ENCODE results near the gene ARHGAP20. TPM values are rescaled to one million over a fixed set of nuclear protein-coding genes. Genes with fewer than 3 reads are reported as not detected.

The ARHGAP20 gene
- total RNA-seq, 1 experiment from 2014 or later: 0.04 TPM

DNA sequence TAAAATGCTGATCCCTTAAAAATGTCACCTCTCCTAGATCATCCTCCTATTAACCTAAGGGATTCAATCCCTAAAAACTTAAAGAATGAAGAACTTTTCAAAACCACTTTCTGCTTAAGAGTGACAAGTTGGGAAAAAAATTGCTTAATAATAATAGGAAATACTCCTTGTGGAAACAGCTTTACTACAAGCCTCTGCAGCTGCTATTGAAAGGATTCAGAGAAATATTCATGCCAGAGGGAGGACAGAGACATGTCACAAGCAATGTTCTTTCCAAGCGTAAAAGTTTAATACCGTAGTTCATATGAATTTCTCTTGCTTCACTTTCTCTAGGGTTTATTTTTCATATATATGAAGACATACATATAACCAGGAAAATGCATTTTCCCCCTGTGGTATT is 98.2 kb downstream of the ARHGAP20 start:
- H2BK20ac ChIP-seq (ENCODE audit: low read depth, low read length, poor library complexity, severe bottlenecking): no peak overlapping the region
- no peaks in the 10 kb centered on the region; a peak in 1 of 7 replicates for H3K36me3 Mint-ChIP-seq (ENCODE audit: insufficient read depth in 1 of 3, low read depth in 3 of 3)
- H3T11ph ChIP-seq (ENCODE audit: low read length): no peak overlapping the region
- H3K27ac Mint-ChIP-seq: no peak overlapping the region
- H3K4me1 ChIP-seq (ENCODE audit: insufficient read depth, low read length): no peaks in the 10 kb centered on the region
- no peak overlapping the region for H2BK5ac ChIP-seq (ENCODE audit: insufficient read length, low read length)
- H4K8ac ChIP-seq (replicated peaks; ENCODE audit: insufficient read length, low read depth, low read length): no peak overlapping the region
- no peak for TF ChIP-seq CTCF (conservative IDR thresholded peaks at IDR 0.05)
- no peak overlapping the region for H3K18ac ChIP-seq (ENCODE audit: insufficient read length, low read depth, low read length)
- no peaks in the 10 kb centered on the region for H3K9me3 ChIP-seq (ENCODE audit: control insufficient read depth, low read depth, low read length)
- no peak overlapping the region for H4K5ac ChIP-seq (ENCODE audit: insufficient read length, low read depth, low read length)
- H3K56ac ChIP-seq (ENCODE audit: insufficient read length, low read depth, low read length): no peak overlapping the region
- no peaks in the 10 kb centered on the region for H3K79me2 ChIP-seq (ENCODE audit: insufficient read depth, low read length)
- H3K9me3 Mint-ChIP-seq: peaks cover 3 to 4% of the 10 kb centered on the region in 2 experiments; a peak in 4 of 5 replicates
- H3K4me1 Mint-ChIP-seq: no peaks in the 10 kb centered on the region
- H3K9ac ChIP-seq (ENCODE audit: extremely low read depth, insufficient read length, low read length): no peak overlapping the region
- no peak overlapping the region for H3K23ac ChIP-seq (ENCODE audit: insufficient read length, low read depth, low read length)
- H3K4me3 Mint-ChIP-seq: no peak overlapping the region
- H2BK120ac ChIP-seq (ENCODE audit: low read depth, low read length, poor library complexity, severe bottlenecking): no peak overlapping the region
- no peak overlapping the region for H3K27ac ChIP-seq (ENCODE audit: insufficient read length, low read depth, low read length)
- no peaks in the 10 kb centered on the region for H3K79me1 ChIP-seq (ENCODE audit: insufficient read depth, low read depth, low read length, poor library complexity, severe bottlenecking)
- no peak overlapping the region for H2AK5ac ChIP-seq (ENCODE audit: insufficient read length, low read length)
- H3K4ac ChIP-seq (ENCODE audit: low read depth, low read length): no peak overlapping the region
- no peaks in the 10 kb centered on the region for H3K27me3 Mint-ChIP-seq (ENCODE audit: low read depth)
- H2BK15ac ChIP-seq (ENCODE audit: low read depth, low read length): no peak overlapping the region
- no peak overlapping the region for H2AFZ ChIP-seq (ENCODE audit: low read length)
- no peaks in the 10 kb centered on the region for H3K23me2 ChIP-seq (ENCODE audit: insufficient read length, low read depth, low read length, poor library complexity, severe bottlenecking)
- no peak for DNase-seq
- H4K20me1 ChIP-seq (ENCODE audit: control insufficient read depth, insufficient read depth, insufficient read length): no peaks in the 10 kb centered on the region
- no peak overlapping the region for H3K14ac ChIP-seq (ENCODE audit: insufficient read depth, low read length)
- no peak overlapping the region for H3K4me2 ChIP-seq (ENCODE audit: insufficient read depth, insufficient read length, low read length)
- no peaks in the 10 kb centered on the region for H3K27me3 ChIP-seq (ENCODE audit: insufficient read depth, low read length)
- no peak overlapping the region for H2BK12ac ChIP-seq (ENCODE audit: insufficient read length, low read depth, low read length)
- WGBS (ENCODE audit: extremely low coverage, insufficient read length, low lambda C conversion rate): no CpG with 5 or more reads among the region's 2 CpGs
- H4K91ac ChIP-seq (ENCODE audit: insufficient read length, low read depth, low read length): no peak overlapping the region

All from H9 (cell line).